Activated T-helper 17 cell treated with anti-CD3 and anti-CD28 coated beads, Interleukin-2, amount 50 U/mL, for 72 hours (primary cell): ENCODE measurements around the gene TUBA1A. TPM values are rescaled to one million over a fixed set of nuclear protein-coding genes. Genes with fewer than 3 reads are reported as not detected.
"Not testable (repeated sequence)": the region's sequence is repeated elsewhere in the genome, so short reads cannot be mapped to it uniquely, and the experiment has no call there.

Source experiments
- ATAC-seq: fragments of 150-1000 bp; cut with Tn5 transposase; replicated peaks from 2 replicates; pipeline ENCODE4 v1.10.0; 2021; ENCODE audit warnings: mild to moderate bottlenecking, moderate library complexity
- H3K27ac Mint-ChIP-seq: one replicate; pipeline ENCODE4 v1.8.0; 2022; ENCODE audit warnings: mixed read lengths
- H3K27me3 Mint-ChIP-seq: one replicate; pipeline ENCODE4 v1.8.0; 2022; ENCODE audit warnings: mixed read lengths
- H3K36me3 Mint-ChIP-seq: one replicate; pipeline ENCODE4 v1.8.0; 2022; ENCODE audit warnings: low read depth, mild to moderate bottlenecking, mixed read lengths
- H3K4me1 Mint-ChIP-seq: one replicate; pipeline ENCODE4 v1.8.0; 2022; ENCODE audit warnings: mixed read lengths
- H3K4me3 Mint-ChIP-seq: one replicate; pipeline ENCODE4 v1.8.0; 2022; ENCODE audit warnings: mild to moderate bottlenecking, mixed read lengths
- H3K9me3 Mint-ChIP-seq: one replicate; pipeline ENCODE4 v1.8.0; 2022; ENCODE audit warnings: mixed read lengths
- total RNA-seq, 2 donors: library from RNA; stranded (reverse); gene quantifications; one replicate each; pipeline ENCODE4 v1.2.3, GENCODE V29; 2022

The TUBA1A gene
- total RNA-seq, 2 donors from 2014 or later, result 57.9 to 72.6 TPM

GRCh38 chr12:49146406-49146805, 42.5 kb downstream of the TUBA1A start:
- Mint-ChIP-seq H3K36me3 (no peaks in the 10 kb centered on the region), H3K9me3 (no peaks in the 10 kb centered on the region), H3K4me3 (no peak overlapping the region), H3K27me3 (no peaks in the 10 kb centered on the region), H3K27ac (no peak overlapping the region), H3K4me1 (peaks cover 4% of the 10 kb centered on the region)
- no peak for ATAC-seq

- H3K4me3 Mint-ChIP-seq, result no peak overlapping the region
- no peaks in the 10 kb centered on the region for H3K27me3 Mint-ChIP-seq
- no peak overlapping the region for H3K27ac Mint-ChIP-seq
- H3K36me3 Mint-ChIP-seq, result no peaks in the 10 kb centered on the region
- H3K9me3 Mint-ChIP-seq, result no peaks in the 10 kb centered on the region
- ATAC-seq, result no peak
- peaks cover 4% of the 10 kb centered on the region for H3K4me1 Mint-ChIP-seq
Measured at GRCh38 chr12:49144384-49144783, 44.5 kb downstream of the TUBA1A start.

- Mint-ChIP-seq H3K27ac (no peak overlapping the region), H3K4me3 (no peak overlapping the region), H3K9me3 (no peaks in the 10 kb centered on the region), H3K4me1 (peaks cover 10% of the 10 kb centered on the region), H3K27me3 (no peaks in the 10 kb centered on the region), H3K36me3 (no peaks in the 10 kb centered on the region)
- ATAC-seq, result no peak
Measured at GRCh38 chr12:49138999-49139398, 49.9 kb downstream of the TUBA1A start.

- Mint-ChIP-seq H3K4me1 (peaks cover 10% of the 10 kb centered on the region), H3K27ac (no peak overlapping the region), H3K36me3 (no peaks in the 10 kb centered on the region), H3K9me3 (no peaks in the 10 kb centered on the region), H3K27me3 (no peaks in the 10 kb centered on the region), H3K4me3 (no peak overlapping the region)
- ATAC-seq, result no peak
Measured at GRCh38 chr12:49138587-49138986, 50.3 kb downstream of the TUBA1A start.

- Mint-ChIP-seq H3K27me3 (no peaks in the 10 kb centered on the region), H3K4me1 (peaks cover 10% of the 10 kb centered on the region)
- no peak for ATAC-seq
Measured at GRCh38 chr12:49137476-49137875, 51.4 kb downstream of the TUBA1A start.

GRCh38 chr12:49136997-49137396, 51.9 kb downstream of the TUBA1A start:
- H3K36me3 Mint-ChIP-seq, ATAC-seq, H3K27me3 Mint-ChIP-seq, H3K4me3 Mint-ChIP-seq, H3K9me3 Mint-ChIP-seq, H3K27ac Mint-ChIP-seq: not testable (repeated sequence)
- peaks cover 13% of the 10 kb centered on the region for H3K4me1 Mint-ChIP-seq

More at GRCh38 chr12:49137476-49137875, 51.4 kb downstream of the TUBA1A start:
- Mint-ChIP-seq H3K9me3 (no peaks in the 10 kb centered on the region), H3K4me3 (no peak overlapping the region), H3K27ac (no peak overlapping the region), H3K36me3 (no peaks in the 10 kb centered on the region)

Other genes starting within 250 kb of the TUBA1A start
- 100 to 1,000 TPM in 1 of 2 donors, 10 to 100 TPM in 1; 84.1 to 128 TPM for gene ARF3, start 231.6 kb downstream of the TUBA1A start, total RNA-seq
- under 1 TPM; 0.22 to 0.29 TPM for gene WNT10B, start 217.3 kb downstream of the TUBA1A start, total RNA-seq
- gene WNT1, start 210.8 kb downstream of the TUBA1A start, total RNA-seq, result not detected
- gene DDN, start 189.7 kb downstream of the TUBA1A start, total RNA-seq, result 1 to 10 TPM in 1 of 2 donors, under 1 TPM in 1; 0.32 to 1.5 TPM
- 10 to 100 TPM; 47.1 to 62.7 TPM for gene PRKAG1, start 170.3 kb downstream of the TUBA1A start, total RNA-seq
- gene KMT2D, start 128.3 kb downstream of the TUBA1A start, total RNA-seq, result 10 to 100 TPM; 66.8 to 78.6 TPM
- 10 to 100 TPM; 12.2 to 19.3 TPM for gene RHEBL1, start 119.1 kb downstream of the TUBA1A start, total RNA-seq
- gene DHH, start 94.3 kb downstream of the TUBA1A start, total RNA-seq, result under 1 TPM; 0.26 to 0.42 TPM
- 100 to 1,000 TPM in 1 of 2 donors, 10 to 100 TPM in 1; 56.8 to 105 TPM for gene LMBR1L, start 78.2 kb downstream of the TUBA1A start, total RNA-seq
- 1,000 to 10,000 TPM; 1,357 to 2,653 TPM for gene TUBA1B, start 57.7 kb downstream of the TUBA1A start, total RNA-seq
- 100 to 1,000 TPM; 277 to 363 TPM for gene TUBA1C, start 76.0 kb upstream of the TUBA1A start, total RNA-seq
- under 1 TPM in 1 of 2 donors, not detected in 1; 0.32 TPM for gene PRPH, start 106.1 kb upstream of the TUBA1A start, total RNA-seq
- 10 to 100 TPM; 53.9 to 56.5 TPM for gene TROAP, start 134.2 kb upstream of the TUBA1A start, total RNA-seq
- gene C1QL4, start 148.1 kb upstream of the TUBA1A start, total RNA-seq, result not detected
- not detected for gene DNAJC22, start 157.8 kb upstream of the TUBA1A start, total RNA-seq
- gene SPATS2, start 178.4 kb upstream of the TUBA1A start, total RNA-seq, result 10 to 100 TPM; 15.3 to 16.9 TPM